ENCODE data around the gene GRK3.

DNA sequence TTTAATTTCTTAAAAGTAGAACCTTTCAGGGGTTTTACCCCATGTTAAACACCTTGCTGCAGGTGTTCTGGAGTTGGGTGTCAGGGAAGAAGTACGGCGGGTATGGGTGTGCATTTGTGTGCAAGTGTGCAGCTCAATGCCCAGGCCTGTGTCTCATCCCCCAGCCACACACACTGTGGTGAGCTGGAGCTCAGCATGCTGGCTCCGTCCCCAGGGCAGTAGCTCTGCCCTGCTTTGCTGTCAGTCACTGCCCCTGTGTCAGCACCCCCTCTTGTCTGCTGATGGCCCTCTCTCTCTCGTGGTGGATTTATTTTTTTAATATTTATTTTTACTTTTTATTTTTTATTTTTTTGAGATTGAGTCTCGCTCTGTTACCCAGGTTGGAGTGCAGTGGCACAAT lies 141.7 kb downstream of the GRK3 start:
- TF ChIP-seq, protein P1, sequence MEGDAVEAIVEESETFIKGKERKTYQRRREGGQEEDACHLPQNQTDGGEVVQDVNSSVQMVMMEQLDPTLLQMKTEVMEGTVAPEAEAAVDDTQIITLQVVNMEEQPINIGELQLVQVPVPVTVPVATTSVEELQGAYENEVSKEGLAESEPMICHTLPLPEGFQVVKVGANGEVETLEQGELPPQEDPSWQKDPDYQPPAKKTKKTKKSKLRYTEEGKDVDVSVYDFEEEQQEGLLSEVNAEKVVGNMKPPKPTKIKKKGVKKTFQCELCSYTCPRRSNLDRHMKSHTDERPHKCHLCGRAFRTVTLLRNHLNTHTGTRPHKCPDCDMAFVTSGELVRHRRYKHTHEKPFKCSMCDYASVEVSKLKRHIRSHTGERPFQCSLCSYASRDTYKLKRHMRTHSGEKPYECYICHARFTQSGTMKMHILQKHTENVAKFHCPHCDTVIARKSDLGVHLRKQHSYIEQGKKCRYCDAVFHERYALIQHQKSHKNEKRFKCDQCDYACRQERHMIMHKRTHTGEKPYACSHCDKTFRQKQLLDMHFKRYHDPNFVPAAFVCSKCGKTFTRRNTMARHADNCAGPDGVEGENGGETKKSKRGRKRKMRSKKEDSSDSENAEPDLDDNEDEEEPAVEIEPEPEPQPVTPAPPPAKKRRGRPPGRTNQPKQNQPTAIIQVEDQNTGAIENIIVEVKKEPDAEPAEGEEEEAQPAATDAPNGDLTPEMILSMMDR (conservative IDR thresholded peaks at IDR 0.05 in 1 of 2, IDR thresholded peaks at IDR 0.05 in 1 of 2; ENCODE audit: extremely low read depth in 1 of 2, insufficient read depth in 1 of 2, low read depth in 1 of 2, low read length in 2 of 2): no peak
- TF ChIP-seq EZH2 (IDR thresholded peaks at IDR 0.05; ENCODE audit: borderline replicate concordance, low read length): no peak

Measured in mammary epithelial cell (primary cell).